HG03280 (cell line): ENCODE results near the gene CARD11.
"Not testable (repeated sequence)": the region's sequence is repeated elsewhere in the genome, so short reads cannot be mapped to it uniquely, and the experiment has no call there.

Experiments
- ATAC-seq: cut with Tn5 transposase; IDR thresholded peaks from one replicate; pipeline ENCODE4 v1.9.1; 2021; ENCODE audit warnings: mild to moderate bottlenecking, moderate library complexity; ENCODE audit not compliant: unreplicated experiment

Gene CARD11

GRCh38 chr7:2966466-2967078 lies 77.1 kb downstream of the CARD11 start:
- no peak for ATAC-seq

DNA sequence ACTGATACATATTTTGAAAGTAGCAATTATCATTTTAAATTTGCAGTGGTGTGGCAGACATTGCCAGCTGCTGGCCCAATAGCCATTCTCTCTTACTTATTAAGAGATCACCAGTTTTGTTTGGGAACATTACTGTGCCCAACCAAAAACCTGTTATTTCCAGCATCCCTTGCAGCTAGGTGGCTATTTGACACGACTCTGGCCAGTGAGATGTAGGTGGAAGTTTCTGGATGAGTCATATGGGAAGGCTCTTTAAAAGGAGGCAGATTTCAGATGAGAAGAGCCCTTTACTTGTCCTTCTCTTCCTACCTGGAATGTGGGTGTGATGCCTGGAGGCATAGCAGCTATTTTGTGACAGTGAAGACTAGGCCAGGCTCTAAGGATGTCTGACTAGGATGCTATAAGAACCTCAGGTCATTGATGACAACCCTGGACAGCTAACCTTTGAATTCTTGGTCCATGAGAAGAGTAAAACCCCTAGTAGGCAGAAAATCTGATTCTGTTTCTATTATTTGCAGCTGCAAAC lies 77.9 kb downstream of the CARD11 start:
- no peak for ATAC-seq

- ATAC-seq: no peak
Measured at GRCh38 chr7:2965301-2965700, 78.4 kb downstream of the CARD11 start.

DNA sequence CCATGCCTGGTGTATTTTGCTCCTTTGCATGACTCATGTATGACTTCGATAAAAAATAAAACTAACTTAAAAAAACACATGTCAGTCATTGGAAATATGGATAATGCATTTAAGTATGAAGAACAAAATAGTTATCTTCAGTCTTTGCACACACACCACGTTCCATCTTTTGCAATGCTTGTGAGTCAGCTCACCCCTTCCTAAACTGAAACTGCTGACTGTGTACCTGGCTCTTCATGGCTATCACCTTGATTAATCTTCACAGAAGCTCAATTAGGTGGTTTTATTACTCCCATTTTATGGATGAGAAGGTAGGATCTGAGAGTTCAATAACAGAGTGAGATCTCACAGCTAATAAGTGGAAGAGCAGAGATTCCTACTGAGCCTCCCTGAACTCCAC lies 79.5 kb downstream of the CARD11 start:
- no peak for ATAC-seq

GRCh38 chr7:2962865-2963264 lies 80.8 kb downstream of the CARD11 start:
- ATAC-seq: no peak

DNA sequence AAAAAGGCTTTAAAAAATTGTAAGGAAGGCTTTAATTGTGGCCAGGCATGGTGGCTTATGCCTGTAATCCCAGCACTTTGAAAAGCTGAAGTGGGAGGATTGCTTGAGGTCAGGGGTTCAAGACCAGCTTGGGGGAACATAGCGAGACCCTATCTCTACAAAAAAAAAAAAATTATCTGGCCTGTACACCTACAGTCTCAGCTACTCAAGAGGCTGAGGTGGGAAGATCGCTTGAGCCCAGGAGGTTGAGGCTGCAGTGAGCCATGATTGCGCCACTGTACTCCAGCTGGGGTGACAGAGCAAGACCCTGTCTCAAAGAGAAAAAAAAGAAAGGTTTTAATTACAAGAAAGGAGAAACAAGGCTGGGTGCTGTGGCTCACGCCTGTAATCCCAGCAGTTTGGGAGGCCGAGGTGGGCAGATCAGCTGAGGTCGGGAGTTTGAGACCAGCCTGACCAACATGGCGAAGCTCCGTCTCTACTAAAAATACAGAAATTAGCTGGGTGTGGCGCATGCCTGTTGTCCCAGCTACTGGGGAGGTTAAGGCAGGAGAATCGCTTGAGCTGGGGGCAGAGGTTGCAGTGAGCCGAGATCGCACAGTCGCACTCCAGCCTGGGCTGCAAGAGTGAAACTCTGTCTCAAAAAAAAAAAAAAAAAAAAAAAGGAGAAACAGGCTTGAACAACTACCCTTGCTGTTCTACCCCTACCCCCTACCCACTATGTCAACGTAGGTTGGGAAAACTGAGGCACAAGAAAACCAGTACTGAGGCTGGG lies 83.7 kb downstream of the CARD11 start:
- ATAC-seq: no peak

GRCh38 chr7:2959103-2959680 lies 84.5 kb downstream of the CARD11 start:
- no peak for ATAC-seq

- ATAC-seq: no peak
Measured at GRCh38 chr7:2958416-2959102, 85.1 kb downstream of the CARD11 start.

- not testable (repeated sequence) for ATAC-seq
Measured at GRCh38 chr7:2957369-2957727, 86.3 kb downstream of the CARD11 start.

DNA sequence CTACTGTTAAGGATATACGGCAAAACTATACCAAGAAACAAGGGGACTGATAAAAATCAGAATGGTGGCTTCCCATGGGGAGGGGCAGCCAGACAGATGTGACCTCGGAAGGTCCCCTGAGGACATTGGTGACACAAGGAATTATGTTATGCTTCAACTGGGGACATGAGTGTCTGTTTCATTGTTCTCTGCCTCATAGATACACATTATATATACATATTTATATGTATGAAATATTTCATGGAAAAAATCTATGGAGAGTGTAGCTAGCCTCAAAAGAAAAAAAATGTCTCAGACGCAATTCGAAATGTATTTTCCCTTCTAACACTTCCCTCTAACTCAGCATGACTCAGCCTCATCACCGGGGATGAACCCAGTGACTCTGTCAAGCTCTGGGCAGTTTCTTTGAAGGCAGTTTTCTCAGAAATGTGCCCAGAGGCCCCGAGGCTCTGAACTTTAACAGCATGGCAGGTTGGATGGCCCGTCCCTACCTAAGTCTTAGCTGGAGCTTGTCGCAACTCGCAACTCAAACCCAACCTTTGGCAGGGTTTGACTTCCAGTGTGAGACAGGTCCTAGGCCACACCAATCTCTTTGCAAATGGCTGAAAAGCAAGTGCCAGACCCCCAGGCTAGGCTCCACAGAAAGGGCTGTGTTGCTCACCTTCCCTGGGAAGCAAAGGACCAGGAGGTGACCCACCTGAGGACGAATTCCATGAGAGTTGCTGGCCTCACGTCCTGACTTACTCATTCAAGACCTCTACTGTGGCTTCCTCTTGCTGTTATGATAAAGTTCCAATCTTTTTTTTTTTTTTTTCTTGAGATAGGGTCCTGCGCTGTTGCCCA lies 86.9 kb downstream of the CARD11 start:
- ATAC-seq: no peak

DNA sequence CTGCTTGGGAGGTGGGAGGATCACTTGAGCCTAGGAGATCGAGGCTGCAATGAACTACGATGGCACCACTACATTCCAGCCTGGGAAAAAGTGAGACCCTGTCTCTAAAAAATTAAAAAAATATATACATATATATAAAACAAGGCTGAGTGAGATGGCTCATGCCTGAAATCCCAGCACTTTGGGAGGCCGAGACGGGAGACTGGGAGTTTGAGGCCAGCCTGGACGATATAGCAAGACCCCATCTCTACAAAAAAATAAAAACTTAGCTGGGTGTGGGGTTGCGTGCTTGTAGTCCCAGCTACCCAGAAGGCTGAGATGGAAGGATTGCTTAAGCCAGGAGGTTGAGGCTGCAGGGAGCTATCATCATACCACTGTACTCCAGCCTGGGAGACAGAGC lies 87.6 kb downstream of the CARD11 start:
- no peak for ATAC-seq

DNA sequence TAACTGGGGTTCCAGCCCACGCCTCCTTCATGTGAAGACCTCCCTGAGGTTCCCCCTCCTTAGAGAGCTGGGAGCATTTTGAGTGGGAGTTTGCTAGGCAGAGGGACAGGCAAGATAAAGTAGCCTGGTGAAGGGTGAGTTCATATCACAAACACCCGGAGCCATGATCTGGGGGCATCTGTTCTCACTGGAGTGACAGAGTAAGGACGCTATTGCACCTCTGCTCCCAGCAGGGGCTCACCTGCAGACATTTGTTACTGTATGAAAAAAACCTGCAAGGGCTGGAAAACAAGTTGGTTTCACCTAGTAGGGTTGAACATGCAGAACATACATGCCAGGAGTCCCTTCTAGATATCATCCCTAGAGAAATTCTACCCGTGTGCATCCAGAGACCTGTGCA lies 88.4 kb downstream of the CARD11 start:
- ATAC-seq: no peak

DNA sequence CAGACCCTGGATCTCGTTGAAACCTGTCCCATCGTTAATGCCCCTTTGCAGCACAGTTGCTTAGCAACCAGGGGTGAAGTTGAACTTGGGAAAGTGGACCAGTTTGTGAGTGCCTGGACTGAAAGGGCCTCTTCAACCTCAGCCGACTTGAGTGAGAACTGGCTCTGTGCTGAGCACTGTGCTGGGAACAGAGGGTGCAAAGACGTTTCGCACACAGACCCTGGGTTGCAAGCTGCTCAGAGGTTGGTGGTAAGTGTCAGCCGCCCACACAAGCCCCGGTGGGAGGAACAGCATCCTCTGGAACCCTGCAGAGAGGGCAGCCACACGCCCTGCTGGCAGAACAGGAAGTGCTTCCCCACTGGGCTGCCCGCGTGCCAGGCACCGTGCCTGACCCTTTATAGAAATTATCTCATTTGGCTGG lies 89.2 kb downstream of the CARD11 start:
- no peak for ATAC-seq

DNA sequence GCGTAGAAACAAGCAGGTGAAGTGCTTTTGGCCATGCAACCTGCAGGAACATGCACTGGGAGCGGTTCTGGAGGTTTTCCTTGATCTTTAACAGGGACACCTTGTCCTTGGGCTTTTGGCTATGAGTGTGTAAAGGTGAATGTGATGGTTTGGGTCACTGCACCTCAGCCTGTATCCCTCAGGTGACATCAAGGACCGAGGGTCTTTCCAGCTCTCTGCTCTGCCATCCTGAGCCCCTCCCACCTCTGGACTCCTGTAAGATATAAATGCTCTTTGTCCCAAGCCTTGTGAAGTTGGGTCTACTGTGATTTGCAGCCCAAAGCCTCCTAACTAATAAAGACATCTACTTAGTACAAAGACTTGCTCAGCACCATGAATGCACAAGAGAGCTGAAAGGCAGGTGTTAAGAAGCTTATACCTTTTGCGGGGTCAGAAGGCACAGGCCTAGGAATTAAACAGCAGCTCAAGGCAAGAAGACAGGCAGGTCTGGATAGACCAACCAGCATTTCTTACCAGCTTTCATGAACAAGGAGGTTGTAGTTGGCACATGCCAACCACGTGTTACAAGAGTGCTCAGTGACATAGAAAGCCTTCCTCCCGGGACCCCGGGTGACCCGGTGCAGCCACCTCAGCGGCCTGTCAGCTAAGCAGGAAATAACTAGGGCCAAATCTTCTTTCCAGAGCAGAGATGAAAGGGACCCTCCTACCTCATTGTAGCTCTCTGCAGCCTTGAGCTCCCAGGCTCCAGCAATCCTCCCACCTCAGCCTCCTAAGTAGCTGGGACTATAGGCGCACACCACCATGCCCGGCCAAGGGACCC lies 89.9 kb downstream of the CARD11 start:
- ATAC-seq: no peak

GRCh38 chr7:2953099-2953498 lies 90.6 kb downstream of the CARD11 start:
- ATAC-seq: no peak

- ATAC-seq: no peak
Measured at GRCh38 chr7:2952316-2952715, 91.4 kb downstream of the CARD11 start.

- ATAC-seq: no peak
Measured at GRCh38 chr7:2950578-2950977, 93.1 kb downstream of the CARD11 start.

DNA sequence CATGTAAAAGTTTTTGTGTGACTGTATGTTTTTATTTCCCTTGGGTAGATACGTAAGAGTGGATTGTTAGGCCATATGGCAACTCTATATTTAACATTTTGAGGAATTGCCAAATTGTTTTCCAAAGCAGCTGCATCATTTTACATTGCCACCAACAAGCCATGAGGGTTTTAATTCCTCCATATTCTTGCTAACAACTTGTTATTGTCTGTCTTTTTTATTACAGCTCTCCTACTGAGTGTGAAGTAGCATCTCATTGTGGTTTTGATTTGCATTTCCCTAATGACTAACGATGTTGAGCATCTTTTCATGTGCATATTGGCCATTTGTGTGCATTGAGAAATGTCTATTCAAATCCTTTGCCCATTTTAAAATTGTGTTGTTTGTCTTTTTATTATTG lies 94.9 kb downstream of the CARD11 start:
- ATAC-seq: no peak

DNA sequence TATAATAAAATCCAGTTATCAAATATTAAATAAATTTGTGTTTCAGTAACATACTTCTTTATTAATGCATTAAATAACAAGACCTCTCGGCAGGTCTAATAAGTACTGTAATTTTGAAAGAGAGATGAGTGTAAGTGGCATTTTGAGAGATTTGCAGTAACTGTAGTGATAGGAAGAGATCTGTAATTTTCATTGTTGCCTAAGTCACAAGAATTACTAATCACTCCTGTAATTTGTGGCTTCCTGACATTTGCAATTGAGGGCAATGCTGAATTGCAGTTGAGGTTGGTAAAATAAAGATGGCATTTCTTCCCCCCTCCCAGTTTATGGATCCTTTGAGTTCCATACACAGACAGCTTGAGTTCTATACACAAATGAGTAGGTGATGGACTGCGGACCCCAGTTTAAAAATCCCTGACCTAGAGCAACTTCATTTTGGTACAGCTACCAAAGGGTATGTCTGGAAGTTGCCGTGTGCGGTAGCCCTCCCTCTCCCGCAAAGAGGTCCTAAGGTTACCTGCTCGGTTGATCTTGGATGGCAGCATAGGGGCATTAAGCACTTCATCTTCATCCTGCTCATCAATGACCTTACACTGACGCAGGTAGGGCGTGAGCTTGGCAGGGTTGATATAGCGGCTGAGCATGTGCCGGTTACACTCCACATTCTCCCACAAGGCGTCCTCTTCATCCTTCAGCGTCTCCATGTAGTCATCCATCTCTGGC lies 96.4 kb downstream of the CARD11 start:
- ATAC-seq: no peak
